Hepatocyte (in vitro differentiated cells): ENCODE results near the gene TBC1D22B.

Experiments
- EZH2 ChIP-seq: fragments of 200-600 bp; sonication (generic); IDR thresholded peaks from 2 replicates; pipeline ENCODE4 v1.6.1; 2016; ENCODE audit warnings: antibody characterized with exemption, mild to moderate bottlenecking, borderline replicate concordance
- EZH2phosphoT487 ChIP-seq: fragments of 200-600 bp; sonication (generic); IDR thresholded peaks from one replicate; pipeline ENCODE4 v1.6.1; 2018; ENCODE audit warnings: antibody characterized with exemption, mild to moderate bottlenecking, low read depth, moderate library complexity; ENCODE audit not compliant: unreplicated experiment, severe bottlenecking

DNA sequence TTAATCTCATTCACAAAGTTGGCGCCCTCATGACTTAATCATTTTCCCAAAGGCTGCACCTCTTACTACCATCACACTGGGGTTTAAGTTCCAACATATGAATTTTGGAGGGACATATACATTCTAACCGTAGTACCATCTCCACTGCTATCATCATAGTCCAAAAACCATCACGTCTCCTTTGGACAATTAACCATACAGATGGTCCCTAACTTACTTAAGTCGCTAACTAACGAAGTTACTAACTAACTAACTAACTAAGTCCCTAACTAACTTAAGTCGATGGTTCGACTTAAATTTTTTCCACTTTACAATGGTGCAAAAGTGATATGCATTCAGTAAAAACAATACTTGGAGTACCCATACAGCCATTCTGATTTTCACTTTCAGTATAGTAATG lies 24.0 kb upstream of the TBC1D22B start:
- TF ChIP-seq EZH2 (no peak), EZH2phosphoT487 (no peak)
